ENCODE data around the gene CDH4. TPM values are rescaled to one million over a fixed set of nuclear protein-coding genes. Genes with fewer than 3 reads are reported as not detected.

CDH4 gene
- total RNA-seq, 1 donor from 2014 or later, result 2.9 TPM

GRCh38 chr20:61877776-61878477 is 625.9 kb downstream of the CDH4 start:
- H3K27me3 ChIP-seq, result no peaks in the 10 kb centered on the region
- H3K27ac ChIP-seq, result no peak overlapping the region
- H3K27ac Mint-ChIP-seq, result no peak overlapping the region
- no peaks in the 10 kb centered on the region for H4K20me1 ChIP-seq (ENCODE audit: low read depth)
- no peak overlapping the region for H3K4me3 ChIP-seq
- no peaks in the 10 kb centered on the region for H3K36me3 ChIP-seq
- H3K4me1 Mint-ChIP-seq, result no peaks in the 10 kb centered on the region
- H3K27me3 Mint-ChIP-seq (ENCODE audit: insufficient read depth, low read depth), result peaks cover 5% of the 10 kb centered on the region
- no peak overlapping the region for H3K4me2 ChIP-seq
- no peak overlapping the region for H3K4me3 Mint-ChIP-seq
- H3K9ac ChIP-seq, result no peak overlapping the region
- no peak overlapping the region for H2AFZ ChIP-seq (replicated peaks)
- no peaks in the 10 kb centered on the region for H3K9me3 Mint-ChIP-seq
- no peaks in the 10 kb centered on the region for H3F3A ChIP-seq (ENCODE audit: low read depth)
- TF ChIP-seq, protein P1, sequence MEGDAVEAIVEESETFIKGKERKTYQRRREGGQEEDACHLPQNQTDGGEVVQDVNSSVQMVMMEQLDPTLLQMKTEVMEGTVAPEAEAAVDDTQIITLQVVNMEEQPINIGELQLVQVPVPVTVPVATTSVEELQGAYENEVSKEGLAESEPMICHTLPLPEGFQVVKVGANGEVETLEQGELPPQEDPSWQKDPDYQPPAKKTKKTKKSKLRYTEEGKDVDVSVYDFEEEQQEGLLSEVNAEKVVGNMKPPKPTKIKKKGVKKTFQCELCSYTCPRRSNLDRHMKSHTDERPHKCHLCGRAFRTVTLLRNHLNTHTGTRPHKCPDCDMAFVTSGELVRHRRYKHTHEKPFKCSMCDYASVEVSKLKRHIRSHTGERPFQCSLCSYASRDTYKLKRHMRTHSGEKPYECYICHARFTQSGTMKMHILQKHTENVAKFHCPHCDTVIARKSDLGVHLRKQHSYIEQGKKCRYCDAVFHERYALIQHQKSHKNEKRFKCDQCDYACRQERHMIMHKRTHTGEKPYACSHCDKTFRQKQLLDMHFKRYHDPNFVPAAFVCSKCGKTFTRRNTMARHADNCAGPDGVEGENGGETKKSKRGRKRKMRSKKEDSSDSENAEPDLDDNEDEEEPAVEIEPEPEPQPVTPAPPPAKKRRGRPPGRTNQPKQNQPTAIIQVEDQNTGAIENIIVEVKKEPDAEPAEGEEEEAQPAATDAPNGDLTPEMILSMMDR (IDR thresholded peaks at IDR 0.05), result no peak
- TF ChIP-seq EZH2phosphoT487 (IDR thresholded peaks at IDR 0.05) (no peak), EZH2 (IDR thresholded peaks at IDR 0.05) (no peak)
- H3K79me2 ChIP-seq (ENCODE audit: low read depth), result no peaks in the 10 kb centered on the region
- no peaks in the 10 kb centered on the region for H3K9me3 ChIP-seq (ENCODE audit: low read depth)
- DNase-seq (ENCODE audit: low spot score), result no peak
- H3K36me3 Mint-ChIP-seq, result no peaks in the 10 kb centered on the region
- H3K4me1 ChIP-seq, result no peaks in the 10 kb centered on the region

DNA sequence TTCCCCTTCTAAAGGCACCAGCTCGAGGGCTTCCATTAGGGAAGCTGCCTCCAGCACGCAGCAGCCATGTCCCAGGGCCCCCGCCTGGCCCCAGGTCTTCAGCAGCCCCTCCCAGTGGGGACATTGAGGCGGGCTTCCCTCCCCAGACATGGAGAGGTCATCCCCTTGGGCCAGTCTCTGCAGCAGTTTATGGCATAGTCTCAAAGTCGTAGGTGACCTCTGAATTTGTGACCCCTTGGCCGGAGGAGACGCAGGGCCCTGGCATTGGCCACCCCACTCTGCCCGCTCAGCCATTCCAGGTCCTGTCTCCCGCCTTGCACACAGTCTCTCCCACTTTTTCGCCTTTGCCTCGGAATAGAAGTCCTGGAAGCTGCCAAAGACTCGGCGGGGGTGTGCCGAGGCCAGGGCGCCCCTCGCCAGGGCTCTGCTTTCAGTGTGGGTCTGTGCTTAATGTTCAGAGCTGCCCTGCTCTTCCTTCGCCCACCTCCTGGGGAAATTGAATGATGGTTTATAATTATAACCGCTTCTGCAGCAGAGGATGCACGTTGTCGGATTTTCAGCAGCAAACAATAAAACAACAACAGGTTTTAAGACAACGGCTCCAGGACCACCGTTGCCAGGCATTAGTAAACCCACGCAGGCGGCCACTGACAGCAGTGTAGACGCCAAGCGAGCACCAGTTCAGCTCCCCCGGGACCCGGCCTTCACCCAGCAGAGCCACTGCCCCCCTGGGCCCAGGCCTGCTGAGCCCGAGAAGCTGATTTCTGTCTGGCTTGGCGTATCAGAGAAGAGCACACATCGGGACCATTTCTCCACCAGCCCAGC is 626.6 kb downstream of the CDH4 start:
- Histone ChIP-seq H3K27ac (no peak overlapping the region), H4K20me1 (ENCODE audit: low read depth) (no peaks in the 10 kb centered on the region), H3K9me3 (ENCODE audit: low read depth) (no peaks in the 10 kb centered on the region), H3K4me1 (no peaks in the 10 kb centered on the region), H3K27me3 (no peaks in the 10 kb centered on the region), H3K9ac (no peak overlapping the region), H3K36me3 (no peaks in the 10 kb centered on the region), H3K4me3 (no peak overlapping the region), H2AFZ (replicated peaks) (no peak overlapping the region), H3K79me2 (ENCODE audit: low read depth) (no peaks in the 10 kb centered on the region), H3K4me2 (no peak overlapping the region), H3F3A (ENCODE audit: low read depth) (no peaks in the 10 kb centered on the region)
- Mint-ChIP-seq H3K36me3 (no peaks in the 10 kb centered on the region), H3K27ac (no peak overlapping the region), H3K27me3 (ENCODE audit: insufficient read depth, low read depth) (peaks cover 5% of the 10 kb centered on the region), H3K9me3 (no peaks in the 10 kb centered on the region), H3K4me3 (no peak overlapping the region), H3K4me1 (peaks cover 4% of the 10 kb centered on the region)
- TF ChIP-seq, protein P1 (IDR thresholded peaks at IDR 0.05), result no peak
- TF ChIP-seq EZH2phosphoT487 (IDR thresholded peaks at IDR 0.05) (no peak), EZH2 (IDR thresholded peaks at IDR 0.05) (no peak)
- no peak for DNase-seq (ENCODE audit: low spot score)

DNA sequence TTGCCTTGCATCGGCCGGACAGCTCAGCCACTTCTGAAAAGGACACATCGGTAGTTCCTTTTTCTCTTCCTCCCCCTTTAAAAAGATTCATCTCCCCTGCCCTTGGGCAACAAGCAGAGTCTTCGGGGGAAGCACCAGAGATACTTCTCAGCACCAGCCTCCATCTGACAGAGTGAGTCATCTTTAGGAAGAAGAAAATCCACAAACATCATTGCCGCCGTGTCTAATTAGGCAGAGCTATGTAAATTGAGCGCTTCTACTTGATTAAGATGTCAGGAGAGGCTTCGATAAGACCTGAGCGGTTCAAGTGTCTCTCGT is 627.2 kb downstream of the CDH4 start:
- no peak overlapping the region for H3K9ac ChIP-seq
- H3K27me3 Mint-ChIP-seq (ENCODE audit: insufficient read depth, low read depth), result peaks cover 5% of the 10 kb centered on the region
- peaks cover 4% of the 10 kb centered on the region for H3K4me1 Mint-ChIP-seq
- TF ChIP-seq, protein P1 (IDR thresholded peaks at IDR 0.05), result no peak
- no peak for TF ChIP-seq EZH2 (IDR thresholded peaks at IDR 0.05)
- TF ChIP-seq EZH2phosphoT487 (IDR thresholded peaks at IDR 0.05), result no peak
- no peak for DNase-seq (ENCODE audit: low spot score)
- H3K27ac ChIP-seq, result no peak overlapping the region
- no peaks in the 10 kb centered on the region for H3F3A ChIP-seq (ENCODE audit: low read depth)
- H2AFZ ChIP-seq (replicated peaks), result no peak overlapping the region
- H3K36me3 ChIP-seq, result no peaks in the 10 kb centered on the region
- H3K9me3 ChIP-seq (ENCODE audit: low read depth), result no peaks in the 10 kb centered on the region
- H3K4me1 ChIP-seq, result no peaks in the 10 kb centered on the region
- no peaks in the 10 kb centered on the region for H3K36me3 Mint-ChIP-seq
- H3K4me2 ChIP-seq, result no peak overlapping the region
- H3K4me3 ChIP-seq, result no peak overlapping the region
- H3K9me3 Mint-ChIP-seq, result no peaks in the 10 kb centered on the region
- no peak overlapping the region for H3K4me3 Mint-ChIP-seq
- H3K79me2 ChIP-seq (ENCODE audit: low read depth), result no peaks in the 10 kb centered on the region
- no peak overlapping the region for H3K27ac Mint-ChIP-seq
- H3K27me3 ChIP-seq, result no peaks in the 10 kb centered on the region
- no peaks in the 10 kb centered on the region for H4K20me1 ChIP-seq (ENCODE audit: low read depth)

All from neural progenitor cell (in vitro differentiated cells).